Astrocyte (in vitro differentiated cells and primary cell): Measurements from ENCODE around the gene CENPVL2. TPM values are rescaled to one million over a fixed set of nuclear protein-coding genes. Genes with fewer than 3 reads are reported as not detected.
"Not testable (repeated sequence)": the region's sequence is repeated elsewhere in the genome, so short reads cannot be mapped to it uniquely, and the experiment has no call there.

ENCODE experiments used
- DNase-seq: peaks from one replicate; pipeline ENCODE4 v3.0.0-alpha.2; 2010; ENCODE audit warnings: low read depth
- FAIRE-seq: peaks from 2 replicates; lab custom pipeline; 2011; peaks lifted over from hg19 to GRCh38; lab: Jason Lieb, UNC
- H2AFZ ChIP-seq: 2 replicates; pipeline ENCODE4 v1.6.0; 2012; ENCODE audit warnings: low read depth, low read length, inconsistent platforms
- H3K27ac ChIP-seq: 2 replicates; pipeline ENCODE4 v1.5.1; 2011; ENCODE audit warnings: low read depth, low read length, inconsistent platforms
- H3K27me3 ChIP-seq: 2 replicates; pipeline ENCODE4 v1.6.0; 2011; ENCODE audit warnings: low read length, inconsistent platforms; ENCODE audit not compliant: insufficient read depth
- H3K36me3 ChIP-seq: 2 replicates; pipeline ENCODE4 v1.5.1; 2011; ENCODE audit warnings: low read length, inconsistent platforms; ENCODE audit not compliant: insufficient read depth
- H3K4me1 ChIP-seq: 2 replicates; pipeline ENCODE4 v1.5.1; 2011; ENCODE audit warnings: low read length, inconsistent platforms; ENCODE audit not compliant: insufficient read depth
- H3K4me2 ChIP-seq: 2 replicates; pipeline ENCODE4 v1.6.0; 2012; ENCODE audit warnings: low read length, inconsistent platforms
- H3K4me3 ChIP-seq: 2 replicates; pipeline ENCODE4 v1.5.1; 2011; ENCODE audit warnings: low read depth, mild to moderate bottlenecking, low read length, inconsistent platforms; ENCODE audit not compliant: insufficient read depth
- H3K79me2 ChIP-seq: 2 replicates; pipeline ENCODE4 v1.6.0; 2012; ENCODE audit warnings: mild to moderate bottlenecking, low read length, inconsistent platforms; ENCODE audit not compliant: insufficient read depth
- H3K9ac ChIP-seq: 2 replicates; pipeline ENCODE4 v1.6.0; 2012; ENCODE audit warnings: mild to moderate bottlenecking, low read length, inconsistent platforms
- H3K9me3 ChIP-seq: 2 replicates; pipeline ENCODE4 v1.5.1; 2012; ENCODE audit warnings: low read depth, mild to moderate bottlenecking, low read length, inconsistent platforms; ENCODE audit not compliant: insufficient read depth
- H4K20me1 ChIP-seq: 2 replicates; pipeline ENCODE4 v1.6.0; 2012; ENCODE audit warnings: low read length, inconsistent platforms; ENCODE audit not compliant: insufficient read depth
- H3K27ac Mint-ChIP-seq: one replicate; pipeline ENCODE4 v1.8.0; 2021; ENCODE audit warnings: mild to moderate bottlenecking, mixed read lengths; ENCODE audit not compliant: unreplicated experiment
- H3K27me3 Mint-ChIP-seq: one replicate; pipeline ENCODE4 v1.8.0; 2021; ENCODE audit warnings: low read depth, mixed read lengths; ENCODE audit not compliant: unreplicated experiment
- H3K36me3 Mint-ChIP-seq: one replicate; pipeline ENCODE4 v1.8.0; 2021; ENCODE audit warnings: low read depth, mixed read lengths; ENCODE audit not compliant: unreplicated experiment
- H3K4me1 Mint-ChIP-seq: one replicate; pipeline ENCODE4 v1.8.0; 2021; ENCODE audit warnings: low read depth, mixed read lengths; ENCODE audit not compliant: unreplicated experiment
- H3K4me3 Mint-ChIP-seq: one replicate; pipeline ENCODE4 v1.8.0; 2021; ENCODE audit warnings: mild to moderate bottlenecking, moderate library complexity, mixed read lengths; ENCODE audit not compliant: unreplicated experiment
- H3K9me3 Mint-ChIP-seq: one replicate; pipeline ENCODE4 v1.8.0; 2021; ENCODE audit warnings: mild to moderate bottlenecking, mixed read lengths; ENCODE audit not compliant: unreplicated experiment
- EZH2 ChIP-seq: IDR thresholded peaks from 2 replicates; pipeline ENCODE4 v1.6.1; 2012; ENCODE audit warnings: mild to moderate bottlenecking, low read length, inconsistent platforms; ENCODE audit not compliant: insufficient read depth
- total RNA-seq: library from RNA; stranded (reverse); gene quantifications from 2 replicates; pipeline ENCODE4 v1.2.1, GENCODE V29; 2021
- TF ChIP-seq, protein P1 (sequence below): IDR thresholded peaks from 2 replicates; pipeline ENCODE4 v1.5.1; 2011; ENCODE audit warnings: low read depth, mild to moderate bottlenecking, inconsistent platforms, low read length, moderate library complexity; ENCODE audit not compliant: insufficient read depth

CENPVL2 gene
- total RNA-seq, 1 donor from 2014 or later: 0.25 TPM

DNA sequence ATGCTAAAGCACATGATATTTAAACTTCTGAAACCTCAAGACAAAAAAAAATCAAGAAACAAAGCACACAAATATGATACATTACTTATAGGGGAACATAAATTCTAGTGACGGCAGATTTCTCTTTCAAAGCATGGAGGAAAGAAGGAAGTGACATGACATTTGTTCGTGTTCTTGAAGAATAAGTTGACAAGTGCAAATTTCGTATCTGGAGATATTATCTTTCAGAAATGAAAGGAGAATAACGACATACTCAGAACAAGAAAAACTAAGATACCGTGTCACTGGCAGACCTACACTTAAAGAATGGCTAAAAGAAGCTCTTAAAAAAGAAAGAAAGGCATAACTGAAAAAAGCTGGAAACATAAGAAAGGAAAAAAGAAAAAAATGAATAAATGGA, 16.6 kb downstream of the CENPVL2 start:
- Histone ChIP-seq H3K9ac (no peak overlapping the region), H3K27me3 (no peaks in the 10 kb centered on the region), H3K9me3 (no peaks in the 10 kb centered on the region), H4K20me1 (no peaks in the 10 kb centered on the region), H3K4me2 (no peak overlapping the region), H3K79me2 (no peaks in the 10 kb centered on the region), H3K27ac (no peak overlapping the region), H3K36me3 (no peaks in the 10 kb centered on the region), H2AFZ (no peak overlapping the region), H3K4me1 (no peaks in the 10 kb centered on the region), H3K4me3 (no peak overlapping the region)
- TF ChIP-seq, protein P1, sequence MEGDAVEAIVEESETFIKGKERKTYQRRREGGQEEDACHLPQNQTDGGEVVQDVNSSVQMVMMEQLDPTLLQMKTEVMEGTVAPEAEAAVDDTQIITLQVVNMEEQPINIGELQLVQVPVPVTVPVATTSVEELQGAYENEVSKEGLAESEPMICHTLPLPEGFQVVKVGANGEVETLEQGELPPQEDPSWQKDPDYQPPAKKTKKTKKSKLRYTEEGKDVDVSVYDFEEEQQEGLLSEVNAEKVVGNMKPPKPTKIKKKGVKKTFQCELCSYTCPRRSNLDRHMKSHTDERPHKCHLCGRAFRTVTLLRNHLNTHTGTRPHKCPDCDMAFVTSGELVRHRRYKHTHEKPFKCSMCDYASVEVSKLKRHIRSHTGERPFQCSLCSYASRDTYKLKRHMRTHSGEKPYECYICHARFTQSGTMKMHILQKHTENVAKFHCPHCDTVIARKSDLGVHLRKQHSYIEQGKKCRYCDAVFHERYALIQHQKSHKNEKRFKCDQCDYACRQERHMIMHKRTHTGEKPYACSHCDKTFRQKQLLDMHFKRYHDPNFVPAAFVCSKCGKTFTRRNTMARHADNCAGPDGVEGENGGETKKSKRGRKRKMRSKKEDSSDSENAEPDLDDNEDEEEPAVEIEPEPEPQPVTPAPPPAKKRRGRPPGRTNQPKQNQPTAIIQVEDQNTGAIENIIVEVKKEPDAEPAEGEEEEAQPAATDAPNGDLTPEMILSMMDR: no peak
- no peak for TF ChIP-seq EZH2
- Mint-ChIP-seq H3K9me3 (no peaks in the 10 kb centered on the region), H3K27ac (no peak overlapping the region), H3K4me1 (no peaks in the 10 kb centered on the region), H3K27me3 (peaks cover 5% of the 10 kb centered on the region), H3K4me3 (no peak overlapping the region), H3K36me3 (no peaks in the 10 kb centered on the region)
- DNase-seq: no peak
- no peak for FAIRE-seq

DNA sequence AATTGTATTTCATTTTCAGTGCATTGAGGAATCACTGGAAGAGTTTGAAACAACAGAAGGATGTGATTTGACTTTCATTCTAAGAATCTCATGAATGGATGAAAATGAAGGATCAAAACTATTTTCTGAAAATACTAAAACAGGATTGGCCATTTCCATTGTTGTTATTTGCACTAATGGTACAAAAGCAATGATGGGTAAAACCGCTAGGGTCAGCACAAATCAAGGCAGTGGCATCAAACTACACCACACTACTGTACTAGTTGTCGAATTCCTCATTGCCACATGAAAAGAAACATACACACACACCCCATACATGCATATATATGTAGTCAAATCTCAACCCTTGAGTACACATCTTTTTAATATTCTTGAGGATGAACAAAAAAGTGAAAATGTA, 39.3 kb downstream of the CENPVL2 start:
- no peak overlapping the region for H3K4me3 ChIP-seq
- Mint-ChIP-seq H3K27me3 (peaks cover 3% of the 10 kb centered on the region), H3K27ac (no peak overlapping the region), H3K36me3 (no peaks in the 10 kb centered on the region), H3K9me3 (no peaks in the 10 kb centered on the region), H3K4me3 (no peak overlapping the region), H3K4me1 (no peaks in the 10 kb centered on the region)
- FAIRE-seq (peak; percentile 81), DNase-seq (no peak)
- H3K36me3 ChIP-seq: no peaks in the 10 kb centered on the region
- no peaks in the 10 kb centered on the region for H3K9me3 ChIP-seq
- no peak overlapping the region for H2AFZ ChIP-seq
- no peaks in the 10 kb centered on the region for H3K79me2 ChIP-seq
- H3K27ac ChIP-seq: no peak overlapping the region
- no peak for TF ChIP-seq EZH2
- TF ChIP-seq, protein P1: no peak
- H3K27me3 ChIP-seq: no peaks in the 10 kb centered on the region
- no peaks in the 10 kb centered on the region for H4K20me1 ChIP-seq
- no peaks in the 10 kb centered on the region for H3K4me1 ChIP-seq
- no peak overlapping the region for H3K4me2 ChIP-seq
- H3K9ac ChIP-seq: no peak overlapping the region

DNA sequence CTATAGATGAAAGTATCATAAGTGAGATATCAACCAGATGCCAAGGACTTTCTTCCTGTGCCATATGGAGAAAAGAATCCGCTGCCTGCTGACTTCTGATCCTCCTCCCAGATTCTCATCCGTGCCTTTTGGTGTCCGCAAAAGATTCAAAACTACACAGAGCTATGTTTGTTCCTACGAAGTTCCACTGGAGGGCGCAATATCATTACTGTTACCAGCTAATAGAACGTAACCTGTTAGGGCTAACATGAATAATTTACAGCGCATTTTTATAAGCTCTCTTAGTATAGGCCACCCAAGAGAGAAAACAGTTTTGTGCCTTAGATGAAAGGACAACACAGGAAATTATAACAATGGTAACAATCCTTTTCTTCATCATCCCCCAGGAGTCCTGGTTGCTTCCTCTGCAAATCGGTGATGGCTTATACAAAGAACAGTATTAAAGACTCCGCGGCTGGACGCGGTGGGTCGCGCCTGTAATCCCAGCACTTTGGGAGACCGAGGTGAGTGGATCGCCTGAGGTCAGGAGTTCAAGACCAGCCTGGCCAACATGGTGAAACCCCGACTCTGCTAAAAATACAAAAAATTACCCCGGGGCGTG, 41.1 kb downstream of the CENPVL2 start:
- no peak overlapping the region for H3K4me3 ChIP-seq
- FAIRE-seq (peak; percentile 98), DNase-seq (peak; percentile 23)
- H3K27ac ChIP-seq: no peak overlapping the region
- no peaks in the 10 kb centered on the region for H3K4me1 Mint-ChIP-seq
- H4K20me1 ChIP-seq: no peaks in the 10 kb centered on the region
- no peak for TF ChIP-seq EZH2
- TF ChIP-seq, protein P1: peak; percentile 56
- H3K4me3 Mint-ChIP-seq: no peak overlapping the region
- H3K27ac Mint-ChIP-seq: no peak overlapping the region
- no peak overlapping the region for H2AFZ ChIP-seq
- no peaks in the 10 kb centered on the region for H3K36me3 ChIP-seq
- no peaks in the 10 kb centered on the region for H3K9me3 ChIP-seq
- no peaks in the 10 kb centered on the region for H3K9me3 Mint-ChIP-seq
- H3K27me3 Mint-ChIP-seq: peaks cover 1% of the 10 kb centered on the region
- H3K4me1 ChIP-seq: no peaks in the 10 kb centered on the region
- H3K79me2 ChIP-seq: no peaks in the 10 kb centered on the region
- no peak overlapping the region for H3K4me2 ChIP-seq
- no peaks in the 10 kb centered on the region for H3K27me3 ChIP-seq
- H3K9ac ChIP-seq: no peak overlapping the region
- H3K36me3 Mint-ChIP-seq: no peaks in the 10 kb centered on the region

GRCh38 chrX:51636511-51636910, 46.1 kb downstream of the CENPVL2 start:
- not testable (repeated sequence) for H3K4me1 ChIP-seq, H3K4me1 Mint-ChIP-seq, H3K9me3 Mint-ChIP-seq, FAIRE-seq, H3K36me3 ChIP-seq, H3K4me3 Mint-ChIP-seq, H3K27me3 ChIP-seq, H3K9me3 ChIP-seq, H2AFZ ChIP-seq, DNase-seq, H3K27ac ChIP-seq, H3K9ac ChIP-seq, H3K27ac Mint-ChIP-seq, H3K79me2 ChIP-seq, H4K20me1 ChIP-seq, H3K4me2 ChIP-seq, H3K4me3 ChIP-seq, H3K27me3 Mint-ChIP-seq, H3K36me3 Mint-ChIP-seq
